Neural cell (in vitro differentiated cells): ENCODE data around the gene RFX2.

Source experiments
- EP300 ChIP-seq: fragments of 450-650 bp; conservative IDR thresholded peaks from 2 replicates; pipeline ENCODE4 v1.6.1; 2014; ENCODE audit warnings: antibody characterized with exemption, mild to moderate bottlenecking, moderate library complexity; ENCODE audit not compliant: poor library complexity, severe bottlenecking
- EZH2 ChIP-seq: fragments of 200-600, 300-800 bp; shearing (Covaris generic), sonication (generic); IDR thresholded peaks from 2 replicates; pipeline ENCODE4 v1.6.1; 2014; ENCODE audit warnings: antibody characterized with exemption, low read length, borderline replicate concordance, mild to moderate bottlenecking; ENCODE audit not compliant: insufficient read depth, poor library complexity, severe bottlenecking
- POLR2AphosphoS5 ChIP-seq: IDR thresholded peaks from 2 replicates; pipeline ENCODE4 v1.6.1; 2012
- RAD21 ChIP-seq: fragments of 450-650 bp; conservative IDR thresholded peaks from 2 replicates; pipeline ENCODE4 v1.6.1; 2014; ENCODE audit warnings: antibody characterized with exemption, mild to moderate bottlenecking, moderate library complexity
- SMC3 ChIP-seq: fragments of 450-650 bp; conservative IDR thresholded peaks from 2 replicates; pipeline ENCODE4 v1.6.1; 2014; ENCODE audit warnings: antibody characterized with exemption, mild to moderate bottlenecking, moderate library complexity; ENCODE audit not compliant: poor library complexity
- TAF1 ChIP-seq: IDR thresholded peaks from 2 replicates; pipeline ENCODE4 v1.6.1; 2012; ENCODE audit warnings: low read depth
- TF ChIP-seq, protein P1 (sequence below): fragments of 450-650 bp; IDR thresholded peaks from 2 replicates; pipeline ENCODE4 v1.5.1; 2014; ENCODE audit warnings: antibody characterized with exemption, mild to moderate bottlenecking, moderate library complexity; ENCODE audit not compliant: poor library complexity, severe bottlenecking
- TF ChIP-seq, protein P2 (sequence below): IDR thresholded peaks from 2 replicates; pipeline ENCODE4 v1.6.1; 2012; ENCODE audit warnings: borderline replicate concordance

DNA sequence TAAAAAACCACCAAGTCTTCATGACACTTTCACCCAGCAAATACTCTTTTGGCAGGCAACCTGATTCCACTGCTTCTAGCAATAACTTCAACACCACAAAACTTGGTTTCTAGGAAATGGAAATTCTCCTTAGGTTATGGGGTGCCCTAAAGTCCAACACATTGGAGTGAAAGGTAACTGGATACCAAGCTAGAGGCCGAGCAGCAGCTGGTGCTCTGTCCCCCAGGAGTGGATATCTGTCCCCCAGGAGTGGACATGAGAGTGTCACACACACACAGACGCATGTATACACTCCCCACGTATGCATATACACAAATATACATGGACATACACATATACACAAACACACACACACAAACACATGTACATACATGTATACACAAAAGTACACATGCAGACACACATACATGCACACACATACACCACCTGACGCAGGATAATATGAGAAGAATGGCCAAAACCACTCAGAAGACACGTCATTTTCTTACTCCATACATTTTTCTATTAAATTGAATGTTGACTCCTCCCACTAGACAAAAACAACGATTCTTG, 50.8 kb downstream of the RFX2 start:
- TF ChIP-seq, protein P1, sequence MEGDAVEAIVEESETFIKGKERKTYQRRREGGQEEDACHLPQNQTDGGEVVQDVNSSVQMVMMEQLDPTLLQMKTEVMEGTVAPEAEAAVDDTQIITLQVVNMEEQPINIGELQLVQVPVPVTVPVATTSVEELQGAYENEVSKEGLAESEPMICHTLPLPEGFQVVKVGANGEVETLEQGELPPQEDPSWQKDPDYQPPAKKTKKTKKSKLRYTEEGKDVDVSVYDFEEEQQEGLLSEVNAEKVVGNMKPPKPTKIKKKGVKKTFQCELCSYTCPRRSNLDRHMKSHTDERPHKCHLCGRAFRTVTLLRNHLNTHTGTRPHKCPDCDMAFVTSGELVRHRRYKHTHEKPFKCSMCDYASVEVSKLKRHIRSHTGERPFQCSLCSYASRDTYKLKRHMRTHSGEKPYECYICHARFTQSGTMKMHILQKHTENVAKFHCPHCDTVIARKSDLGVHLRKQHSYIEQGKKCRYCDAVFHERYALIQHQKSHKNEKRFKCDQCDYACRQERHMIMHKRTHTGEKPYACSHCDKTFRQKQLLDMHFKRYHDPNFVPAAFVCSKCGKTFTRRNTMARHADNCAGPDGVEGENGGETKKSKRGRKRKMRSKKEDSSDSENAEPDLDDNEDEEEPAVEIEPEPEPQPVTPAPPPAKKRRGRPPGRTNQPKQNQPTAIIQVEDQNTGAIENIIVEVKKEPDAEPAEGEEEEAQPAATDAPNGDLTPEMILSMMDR = no peak
- TF ChIP-seq POLR2AphosphoS5 (no peak), EZH2 (no peak), TAF1 (no peak), SMC3 (no peak), EP300 (no peak), RAD21 (no peak)
- TF ChIP-seq, protein P2, sequence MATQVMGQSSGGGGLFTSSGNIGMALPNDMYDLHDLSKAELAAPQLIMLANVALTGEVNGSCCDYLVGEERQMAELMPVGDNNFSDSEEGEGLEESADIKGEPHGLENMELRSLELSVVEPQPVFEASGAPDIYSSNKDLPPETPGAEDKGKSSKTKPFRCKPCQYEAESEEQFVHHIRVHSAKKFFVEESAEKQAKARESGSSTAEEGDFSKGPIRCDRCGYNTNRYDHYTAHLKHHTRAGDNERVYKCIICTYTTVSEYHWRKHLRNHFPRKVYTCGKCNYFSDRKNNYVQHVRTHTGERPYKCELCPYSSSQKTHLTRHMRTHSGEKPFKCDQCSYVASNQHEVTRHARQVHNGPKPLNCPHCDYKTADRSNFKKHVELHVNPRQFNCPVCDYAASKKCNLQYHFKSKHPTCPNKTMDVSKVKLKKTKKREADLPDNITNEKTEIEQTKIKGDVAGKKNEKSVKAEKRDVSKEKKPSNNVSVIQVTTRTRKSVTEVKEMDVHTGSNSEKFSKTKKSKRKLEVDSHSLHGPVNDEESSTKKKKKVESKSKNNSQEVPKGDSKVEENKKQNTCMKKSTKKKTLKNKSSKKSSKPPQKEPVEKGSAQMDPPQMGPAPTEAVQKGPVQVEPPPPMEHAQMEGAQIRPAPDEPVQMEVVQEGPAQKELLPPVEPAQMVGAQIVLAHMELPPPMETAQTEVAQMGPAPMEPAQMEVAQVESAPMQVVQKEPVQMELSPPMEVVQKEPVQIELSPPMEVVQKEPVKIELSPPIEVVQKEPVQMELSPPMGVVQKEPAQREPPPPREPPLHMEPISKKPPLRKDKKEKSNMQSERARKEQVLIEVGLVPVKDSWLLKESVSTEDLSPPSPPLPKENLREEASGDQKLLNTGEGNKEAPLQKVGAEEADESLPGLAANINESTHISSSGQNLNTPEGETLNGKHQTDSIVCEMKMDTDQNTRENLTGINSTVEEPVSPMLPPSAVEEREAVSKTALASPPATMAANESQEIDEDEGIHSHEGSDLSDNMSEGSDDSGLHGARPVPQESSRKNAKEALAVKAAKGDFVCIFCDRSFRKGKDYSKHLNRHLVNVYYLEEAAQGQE = no peak
